ENCODE results near the gene VHLL. TPM values are rescaled to one million over a fixed set of nuclear protein-coding genes. Genes with fewer than 3 reads are reported as not detected.

The VHLL gene
- total and polyA plus RNA-seq, 9 donors, result not detected

GRCh38 chr1:156260896-156261295 is 38.2 kb downstream of the VHLL start:
- peaks cover 86% of the 10 kb centered on the region for H3K36me3 ChIP-seq (ENCODE audit: control insufficient read depth, insufficient read depth, low read length)
- WGBS (ENCODE audit: insufficient coverage), result 100% methylated on average over 1 of the region's 2 CpGs

DNA sequence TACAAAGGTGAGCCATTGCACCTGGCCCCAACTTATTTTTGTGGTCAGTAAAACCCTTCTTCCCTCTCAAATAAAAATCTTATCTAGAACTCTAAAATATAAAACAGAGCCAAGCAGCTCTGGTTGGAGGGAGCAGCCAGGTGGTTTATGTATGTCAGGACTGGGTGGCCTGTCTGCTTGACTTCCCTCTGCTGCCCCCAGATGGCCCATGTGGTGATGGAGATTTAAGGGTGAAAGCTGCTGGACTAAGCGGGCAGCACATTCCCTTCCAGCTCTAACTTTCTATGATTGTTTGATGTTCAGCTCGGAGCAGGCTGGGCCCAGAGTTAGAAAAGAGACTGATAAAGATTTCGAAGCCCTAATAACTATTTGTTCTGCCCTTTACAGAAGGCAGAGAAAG is 39.3 kb downstream of the VHLL start:
- H3K36me3 ChIP-seq (ENCODE audit: control insufficient read depth, insufficient read depth, low read length), result peaks cover 79% of the 10 kb centered on the region
- H3K9me3 ChIP-seq (replicated peaks; ENCODE audit: control insufficient read depth, low read depth, low read length), result no peaks in the 10 kb centered on the region
- WGBS (ENCODE audit: insufficient coverage), result no CpG with 5 or more reads among the region's 3 CpGs
- H3K4me1 ChIP-seq (ENCODE audit: control insufficient read depth, insufficient read depth, low read length), result peaks cover 2% of the 10 kb centered on the region
- no peak overlapping the region for H3K27ac ChIP-seq (ENCODE audit: low read length)
- H3K27me3 ChIP-seq (ENCODE audit: control insufficient read depth, insufficient read depth, low read length), result no peaks in the 10 kb centered on the region
- H3K4me3 ChIP-seq (ENCODE audit: low read length), result no peak overlapping the region
- no peak for DNase-seq

More at GRCh38 chr1:156260896-156261295, 38.2 kb downstream of the VHLL start:
- H3K27ac ChIP-seq (ENCODE audit: low read length), result no peak overlapping the region
- H3K9me3 ChIP-seq (replicated peaks; ENCODE audit: control insufficient read depth, low read depth, low read length), result no peaks in the 10 kb centered on the region
- no peak for DNase-seq
- H3K4me3 ChIP-seq (ENCODE audit: low read length), result no peak overlapping the region
- H3K4me1 ChIP-seq (ENCODE audit: control insufficient read depth, insufficient read depth, low read length), result peaks cover 2% of the 10 kb centered on the region
- no peaks in the 10 kb centered on the region for H3K27me3 ChIP-seq (ENCODE audit: control insufficient read depth, insufficient read depth, low read length)

- no peak overlapping the region for H3K27ac ChIP-seq (ENCODE audit: low read length)
- peaks cover 75% of the 10 kb centered on the region for H3K36me3 ChIP-seq (ENCODE audit: control insufficient read depth, insufficient read depth, low read length)
- 90% methylated on average over 5 of the region's 8 CpGs for WGBS (ENCODE audit: insufficient coverage)
- H3K4me3 ChIP-seq (ENCODE audit: low read length), result no peak overlapping the region
- H3K27me3 ChIP-seq (ENCODE audit: control insufficient read depth, insufficient read depth, low read length), result no peaks in the 10 kb centered on the region
- DNase-seq, result no peak
- H3K9me3 ChIP-seq (replicated peaks; ENCODE audit: control insufficient read depth, low read depth, low read length), result no peaks in the 10 kb centered on the region
- peaks cover 2% of the 10 kb centered on the region for H3K4me1 ChIP-seq (ENCODE audit: control insufficient read depth, insufficient read depth, low read length)
These were observed 40.2 kb downstream of the VHLL start for GRCh38 chr1:156258859-156259258.

GRCh38 chr1:156257711-156258110 is 41.4 kb downstream of the VHLL start:
- Histone ChIP-seq H3K9me3 (replicated peaks; ENCODE audit: control insufficient read depth, low read depth, low read length) (no peaks in the 10 kb centered on the region), H3K4me1 (ENCODE audit: control insufficient read depth, insufficient read depth, low read length) (peaks cover 2% of the 10 kb centered on the region), H3K36me3 (ENCODE audit: control insufficient read depth, insufficient read depth, low read length) (peaks cover 79% of the 10 kb centered on the region), H3K27me3 (ENCODE audit: control insufficient read depth, insufficient read depth, low read length) (no peaks in the 10 kb centered on the region), H3K4me3 (ENCODE audit: low read length) (no peak overlapping the region), H3K27ac (ENCODE audit: low read length) (no peak overlapping the region)
- no peak for DNase-seq
- WGBS (ENCODE audit: insufficient coverage), result no CpG with 5 or more reads among the region's 2 CpGs

DNA sequence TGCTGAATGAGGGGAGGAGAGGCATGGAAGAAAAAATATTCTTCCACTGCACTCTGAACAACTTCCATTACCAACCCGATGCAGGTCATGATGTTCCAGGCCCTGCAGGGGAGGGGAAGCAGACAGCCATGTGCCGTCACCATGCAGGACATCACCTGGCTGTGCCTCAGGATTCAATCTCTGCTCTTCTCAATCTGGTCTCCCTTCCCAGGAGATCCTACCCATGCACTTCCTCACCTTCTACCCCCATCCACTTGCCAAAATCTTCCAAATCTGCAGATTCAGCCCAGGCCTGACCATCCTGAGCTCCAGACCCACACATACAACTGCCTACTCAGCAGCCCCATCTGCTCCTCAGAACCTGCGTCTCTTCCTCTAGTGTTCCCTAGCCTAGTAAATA is 45.5 kb downstream of the VHLL start:
- H3K9me3 ChIP-seq (replicated peaks; ENCODE audit: control insufficient read depth, low read depth, low read length), result no peaks in the 10 kb centered on the region
- peaks cover 5% of the 10 kb centered on the region for H3K4me1 ChIP-seq (ENCODE audit: control insufficient read depth, insufficient read depth, low read length)
- no peaks in the 10 kb centered on the region for H3K27me3 ChIP-seq (ENCODE audit: control insufficient read depth, insufficient read depth, low read length)
- no peak for DNase-seq
- H3K36me3 ChIP-seq (ENCODE audit: control insufficient read depth, insufficient read depth, low read length), result peaks cover 85% of the 10 kb centered on the region
- 89% methylated on average over 3 of the region's 3 CpGs for WGBS (ENCODE audit: insufficient coverage)
- no peak overlapping the region for H3K27ac ChIP-seq (ENCODE audit: low read length)
- H3K4me3 ChIP-seq (ENCODE audit: low read length), result no peak overlapping the region

DNA sequence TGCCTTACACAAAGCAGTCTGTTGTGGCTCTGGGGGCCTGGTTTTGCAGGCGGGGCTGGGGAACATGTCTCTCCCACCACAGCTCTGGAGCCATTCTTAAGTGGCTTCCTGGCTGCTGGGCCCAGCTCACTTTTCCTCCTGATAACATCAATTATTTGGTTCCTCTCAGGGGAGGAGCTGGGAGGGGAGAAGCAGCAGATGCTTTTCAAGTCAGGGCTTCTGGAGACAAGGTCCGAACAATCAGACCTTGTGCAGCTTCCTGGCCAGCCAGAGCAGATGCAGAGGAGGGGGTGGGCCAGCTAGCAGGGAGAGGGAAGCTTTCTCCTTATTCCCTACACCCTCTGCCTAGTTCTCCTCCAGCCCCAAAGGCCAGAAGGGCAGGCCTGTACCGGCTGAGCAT is 47.6 kb downstream of the VHLL start:
- Histone ChIP-seq H3K9me3 (replicated peaks; ENCODE audit: control insufficient read depth, low read depth, low read length) (no peaks in the 10 kb centered on the region), H3K36me3 (ENCODE audit: control insufficient read depth, insufficient read depth, low read length) (peaks cover 64% of the 10 kb centered on the region), H3K4me3 (ENCODE audit: low read length) (no peak overlapping the region), H3K4me1 (ENCODE audit: control insufficient read depth, insufficient read depth, low read length) (peaks cover 21% of the 10 kb centered on the region), H3K27me3 (ENCODE audit: control insufficient read depth, insufficient read depth, low read length) (peaks cover 7% of the 10 kb centered on the region), H3K27ac (ENCODE audit: low read length) (no peak overlapping the region)
- DNase-seq, result no peak
- WGBS (ENCODE audit: insufficient coverage), result 19% methylated on average over 2 of the region's 3 CpGs

DNA sequence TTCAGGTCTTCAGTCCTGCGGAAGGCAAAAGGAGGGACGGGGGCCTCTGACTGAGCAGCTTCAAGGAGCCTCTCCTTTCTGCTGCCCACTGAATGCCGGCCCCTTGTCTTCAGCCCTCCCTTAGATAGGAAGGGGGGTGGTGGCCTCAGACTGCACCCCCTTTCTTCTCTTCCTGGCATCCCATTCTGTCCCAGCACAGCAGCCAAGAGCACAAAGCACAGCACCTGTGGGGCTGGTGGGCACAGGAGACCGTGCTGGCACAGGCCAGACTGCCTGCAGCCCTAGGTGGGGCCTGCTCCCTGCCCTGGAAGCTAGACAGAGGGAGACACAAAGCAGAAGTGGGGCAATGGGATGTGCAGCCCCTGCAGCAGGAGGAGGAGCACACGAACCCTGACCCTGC is 49.5 kb downstream of the VHLL start:
- Histone ChIP-seq H3K27ac (ENCODE audit: low read length) (no peak overlapping the region), H3K36me3 (ENCODE audit: control insufficient read depth, insufficient read depth, low read length) (peaks cover 54% of the 10 kb centered on the region), H3K4me3 (ENCODE audit: low read length) (no peak overlapping the region), H3K9me3 (replicated peaks; ENCODE audit: control insufficient read depth, low read depth, low read length) (no peaks in the 10 kb centered on the region), H3K27me3 (ENCODE audit: control insufficient read depth, insufficient read depth, low read length) (peaks cover 26% of the 10 kb centered on the region), H3K4me1 (ENCODE audit: control insufficient read depth, insufficient read depth, low read length) (peaks cover 35% of the 10 kb centered on the region)
- 100% methylated on average over 1 of the region's 5 CpGs for WGBS (ENCODE audit: insufficient coverage)
- no peak for DNase-seq

Other genes with a start within 250 kb of the VHLL start
- 19.2 TPM for gene UBQLN4, start 245.5 kb downstream of the VHLL start, total RNA-seq
- gene UBQLN4, start 245.5 kb downstream of the VHLL start, polyA plus RNA-seq (ENCODE audit: insufficient read depth in 1 of 8, insufficient read length in 8 of 8, low replicate concordance in 1 of 8), result 10 to 100 TPM; 40.1 to 48.0 (median 43.8) TPM
- 53.7 TPM for gene LAMTOR2, start 244.5 kb downstream of the VHLL start, total RNA-seq
- 10 to 100 TPM; 38.7 to 51.0 (median 44.9) TPM for gene LAMTOR2, start 244.5 kb downstream of the VHLL start, polyA plus RNA-seq (ENCODE audit: insufficient read depth in 1 of 8, insufficient read length in 8 of 8, low replicate concordance in 1 of 8)
- gene RAB25, start 238.1 kb downstream of the VHLL start, total RNA-seq, result not detected
- 1 to 10 TPM in 3 of 8 donors, under 1 TPM in 5; 0.16 to 7.4 (median 0.30) TPM for gene RAB25, start 238.1 kb downstream of the VHLL start, polyA plus RNA-seq (ENCODE audit: insufficient read depth in 1 of 8, insufficient read length in 8 of 8, low replicate concordance in 1 of 8)
- 9.4 TPM for gene MEX3A, start 216.8 kb downstream of the VHLL start, total RNA-seq
- gene MEX3A, start 216.8 kb downstream of the VHLL start, polyA plus RNA-seq (ENCODE audit: insufficient read depth in 1 of 8, insufficient read length in 8 of 8, low replicate concordance in 1 of 8), result 10 to 100 TPM; 15.8 to 32.4 (median 25.8) TPM
- gene LMNA, start 184.6 kb downstream of the VHLL start, total RNA-seq, result 371 TPM
- 100 to 1,000 TPM; 335 to 408 (median 371) TPM for gene LMNA, start 184.6 kb downstream of the VHLL start, polyA plus RNA-seq (ENCODE audit: insufficient read depth in 1 of 8, insufficient read length in 8 of 8, low replicate concordance in 1 of 8)
- 2.5 TPM for gene SEMA4A, start 145.7 kb downstream of the VHLL start, total RNA-seq
- 1 to 10 TPM; 1.5 to 5.4 (median 3.3) TPM for gene SEMA4A, start 145.7 kb downstream of the VHLL start, polyA plus RNA-seq (ENCODE audit: insufficient read depth in 1 of 8, insufficient read length in 8 of 8, low replicate concordance in 1 of 8)
- 6.3 TPM for gene SLC25A44, start 105.2 kb downstream of the VHLL start, total RNA-seq
- 10 to 100 TPM; 10.2 to 12.1 (median 11.1) TPM for gene SLC25A44, start 105.2 kb downstream of the VHLL start, polyA plus RNA-seq (ENCODE audit: insufficient read depth in 1 of 8, insufficient read length in 8 of 8, low replicate concordance in 1 of 8)
- gene PMF1, start 86.3 kb downstream of the VHLL start, total RNA-seq, result 51.8 TPM
- gene PMF1, start 86.3 kb downstream of the VHLL start, polyA plus RNA-seq (ENCODE audit: insufficient read depth in 1 of 8, insufficient read length in 8 of 8, low replicate concordance in 1 of 8), result 10 to 100 TPM; 42.2 to 53.0 (median 43.7) TPM
- gene BGLAP, start 57.1 kb downstream of the VHLL start, total RNA-seq, result 1.2 TPM
- gene BGLAP, start 57.1 kb downstream of the VHLL start, polyA plus RNA-seq (ENCODE audit: insufficient read depth in 1 of 8, insufficient read length in 8 of 8, low replicate concordance in 1 of 8), result 1 to 10 TPM in 6 of 8 donors, under 1 TPM in 2; 0.55 to 3.5 (median 1.5) TPM
- 1.2 TPM for gene PAQR6, start 51.3 kb downstream of the VHLL start, total RNA-seq
- gene PAQR6, start 51.3 kb downstream of the VHLL start, polyA plus RNA-seq (ENCODE audit: insufficient read depth in 1 of 8, insufficient read length in 8 of 8, low replicate concordance in 1 of 8), result 1 to 10 TPM; 2.2 to 7.7 (median 4.9) TPM
- 42.8 TPM for gene SMG5, start 16.5 kb downstream of the VHLL start, total RNA-seq
- 10 to 100 TPM; 39.0 to 50.7 (median 47.0) TPM for gene SMG5, start 16.5 kb downstream of the VHLL start, polyA plus RNA-seq (ENCODE audit: insufficient read depth in 1 of 8, insufficient read length in 8 of 8, low replicate concordance in 1 of 8)
- 2.1 TPM for gene TMEM79, start 15.0 kb downstream of the VHLL start, total RNA-seq
- 1 to 10 TPM; 3.7 to 7.4 (median 4.8) TPM for gene TMEM79, start 15.0 kb downstream of the VHLL start, polyA plus RNA-seq (ENCODE audit: insufficient read depth in 1 of 8, insufficient read length in 8 of 8, low replicate concordance in 1 of 8)
- 24.3 TPM for gene GLMP, start 3.6 kb downstream of the VHLL start, total RNA-seq
- 10 to 100 TPM; 17.7 to 29.1 (median 23.8) TPM for gene GLMP, start 3.6 kb downstream of the VHLL start, polyA plus RNA-seq (ENCODE audit: insufficient read depth in 1 of 8, insufficient read length in 8 of 8, low replicate concordance in 1 of 8)
- gene CCT3, start 39.0 kb upstream of the VHLL start, total RNA-seq, result 207 TPM
- 100 to 1,000 TPM; 197 to 293 (median 225) TPM for gene CCT3, start 39.0 kb upstream of the VHLL start, polyA plus RNA-seq (ENCODE audit: insufficient read depth in 1 of 8, insufficient read length in 8 of 8, low replicate concordance in 1 of 8)
- 0.27 TPM for gene TSACC, start 39.2 kb upstream of the VHLL start, total RNA-seq
- 1 to 10 TPM in 1 of 8 donors, under 1 TPM in 7; 0.20 to 1.5 (median 0.58) TPM for gene TSACC, start 39.2 kb upstream of the VHLL start, polyA plus RNA-seq (ENCODE audit: insufficient read depth in 1 of 8, insufficient read length in 8 of 8, low replicate concordance in 1 of 8)
- not detected for gene RHBG, start 69.9 kb upstream of the VHLL start, total RNA-seq
- 1 to 10 TPM in 1 of 8 donors, under 1 TPM in 2, not detected in 5; 0.13 to 1.2 (median 0.49) TPM for gene RHBG, start 69.9 kb upstream of the VHLL start, polyA plus RNA-seq (ENCODE audit: insufficient read depth in 1 of 8, insufficient read length in 8 of 8, low replicate concordance in 1 of 8)
- gene MEF2D, start 201.5 kb upstream of the VHLL start, total RNA-seq, result 16.8 TPM
- gene MEF2D, start 201.5 kb upstream of the VHLL start, polyA plus RNA-seq (ENCODE audit: insufficient read depth in 1 of 8, insufficient read length in 8 of 8, low replicate concordance in 1 of 8), result 10 to 100 TPM; 48.8 to 75.3 (median 60.8) TPM

All from muscle of leg (tissue), 11 donors.